ENCODE results near the gene SYT2.

DNA sequence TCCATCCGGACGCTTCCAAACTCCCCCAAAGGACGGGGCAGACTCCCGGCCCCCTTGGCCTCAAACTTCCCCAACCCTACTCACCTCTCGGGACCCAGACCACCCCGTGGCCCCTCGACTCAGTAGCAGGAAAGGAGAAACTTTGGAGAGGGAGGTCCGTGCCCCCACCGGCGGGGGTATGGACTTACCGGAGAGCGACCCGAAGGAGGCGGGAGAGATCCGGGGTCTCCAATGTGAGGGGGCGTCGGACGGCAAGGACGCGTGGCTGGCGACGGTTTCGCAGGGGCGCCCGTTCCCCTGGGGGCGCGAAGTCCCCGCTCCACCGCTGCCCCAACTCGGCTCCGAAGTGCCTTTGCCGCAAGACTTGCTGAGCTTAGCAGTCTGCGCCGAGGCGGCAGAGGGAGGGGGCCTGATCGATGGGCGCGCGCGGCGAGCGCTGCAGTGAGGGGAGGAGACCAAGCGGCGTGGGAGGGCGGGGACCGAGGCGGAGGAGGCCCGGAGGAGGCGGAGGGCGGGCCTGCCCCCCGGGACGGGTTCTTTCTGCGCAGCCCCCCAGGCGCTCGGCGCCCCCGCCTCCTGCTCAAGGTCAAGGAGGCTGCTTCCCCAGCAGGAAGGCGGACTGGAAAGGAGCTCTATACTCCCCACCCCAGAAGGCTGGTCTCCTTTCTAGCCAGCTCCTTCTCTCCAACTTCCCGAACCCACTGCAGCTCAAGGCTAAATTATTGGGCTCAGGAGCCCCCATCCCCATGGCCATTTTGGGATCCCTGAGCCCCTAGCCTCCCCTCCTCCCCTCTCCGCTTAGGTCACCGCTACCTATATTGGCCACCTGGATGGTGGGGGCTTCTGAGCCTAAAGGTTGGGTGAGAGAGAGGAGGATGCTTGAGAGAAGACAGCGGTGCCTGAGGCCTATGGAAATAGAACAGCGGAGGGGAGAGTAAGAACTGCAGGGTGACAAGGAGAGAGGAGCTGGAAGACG, at the start of gene SYT2:
- TF ChIP-seq, protein P1, sequence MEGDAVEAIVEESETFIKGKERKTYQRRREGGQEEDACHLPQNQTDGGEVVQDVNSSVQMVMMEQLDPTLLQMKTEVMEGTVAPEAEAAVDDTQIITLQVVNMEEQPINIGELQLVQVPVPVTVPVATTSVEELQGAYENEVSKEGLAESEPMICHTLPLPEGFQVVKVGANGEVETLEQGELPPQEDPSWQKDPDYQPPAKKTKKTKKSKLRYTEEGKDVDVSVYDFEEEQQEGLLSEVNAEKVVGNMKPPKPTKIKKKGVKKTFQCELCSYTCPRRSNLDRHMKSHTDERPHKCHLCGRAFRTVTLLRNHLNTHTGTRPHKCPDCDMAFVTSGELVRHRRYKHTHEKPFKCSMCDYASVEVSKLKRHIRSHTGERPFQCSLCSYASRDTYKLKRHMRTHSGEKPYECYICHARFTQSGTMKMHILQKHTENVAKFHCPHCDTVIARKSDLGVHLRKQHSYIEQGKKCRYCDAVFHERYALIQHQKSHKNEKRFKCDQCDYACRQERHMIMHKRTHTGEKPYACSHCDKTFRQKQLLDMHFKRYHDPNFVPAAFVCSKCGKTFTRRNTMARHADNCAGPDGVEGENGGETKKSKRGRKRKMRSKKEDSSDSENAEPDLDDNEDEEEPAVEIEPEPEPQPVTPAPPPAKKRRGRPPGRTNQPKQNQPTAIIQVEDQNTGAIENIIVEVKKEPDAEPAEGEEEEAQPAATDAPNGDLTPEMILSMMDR (IDR thresholded peaks at IDR 0.05) = no peak
- TF ChIP-seq POLR2A (IDR thresholded peaks at IDR 0.05) (no peak), POLR2AphosphoS5 (IDR thresholded peaks at IDR 0.05) (no peak), EP300 (IDR thresholded peaks at IDR 0.05) (no peak)

Data from gastroesophageal sphincter (tissue), 3 donors.